ENCODE measurements around the gene NOL11.

The NOL11 gene

GRCh38 chr17:67785122-67785477, 67.4 kb downstream of the NOL11 start:
- Histone ChIP-seq H3K36me3 (ENCODE audit: control insufficient read depth, low read length) (no peaks in the 10 kb centered on the region), H3F3A (ENCODE audit: control insufficient read depth, insufficient read depth) (no peaks in the 10 kb centered on the region), H3K27ac (ENCODE audit: low read depth, low read length) (no peak overlapping the region), H4K20me1 (ENCODE audit: control insufficient read depth, insufficient read depth, low read depth, low read length) (no peaks in the 10 kb centered on the region), H3K4me3 (ENCODE audit: low read length) (no peak overlapping the region), H3K9me3 (ENCODE audit: control insufficient read depth, insufficient read depth, low read length) (no peaks in the 10 kb centered on the region), H3K9me2 (replicated peaks; ENCODE audit: control insufficient read depth, low read length) (no peaks in the 10 kb centered on the region), H3K79me2 (ENCODE audit: control insufficient read depth, low read length) (no peaks in the 10 kb centered on the region), H3K27me3 (ENCODE audit: control insufficient read depth, low read length) (peaks cover 9% of the 10 kb centered on the region; the same call in 1 of the 2 replicates), H3K4me1 (ENCODE audit: control insufficient read depth, low read length) (no peaks in the 10 kb centered on the region), H3K4me2 (ENCODE audit: low read length) (no peak overlapping the region)
- TF ChIP-seq CTCF (IDR thresholded peaks at IDR 0.05; ENCODE audit: low read depth, low read length, poor library complexity, severe bottlenecking) (no peak), EZH2phosphoT487 (IDR thresholded peaks at IDR 0.05; ENCODE audit: borderline replicate concordance, low read length) (no peak)

GRCh38 chr17:67785504-67785903, 67.8 kb downstream of the NOL11 start:
- no peak overlapping the region for H3K4me3 ChIP-seq (ENCODE audit: low read length)
- H3K4me1 ChIP-seq (ENCODE audit: control insufficient read depth, low read length) = no peaks in the 10 kb centered on the region
- no peaks in the 10 kb centered on the region for H3K36me3 ChIP-seq (ENCODE audit: control insufficient read depth, low read length)
- no peaks in the 10 kb centered on the region for H3K79me2 ChIP-seq (ENCODE audit: control insufficient read depth, low read length)
- no peaks in the 10 kb centered on the region for H3K9me3 ChIP-seq (ENCODE audit: control insufficient read depth, insufficient read depth, low read length)
- no peaks in the 10 kb centered on the region for H3F3A ChIP-seq (ENCODE audit: control insufficient read depth, insufficient read depth)
- H3K4me2 ChIP-seq (ENCODE audit: low read length) = no peak overlapping the region
- H3K9me2 ChIP-seq (replicated peaks; ENCODE audit: control insufficient read depth, low read length) = no peaks in the 10 kb centered on the region
- no peak overlapping the region for H3K27ac ChIP-seq (ENCODE audit: low read depth, low read length)
- TF ChIP-seq CTCF (IDR thresholded peaks at IDR 0.05; ENCODE audit: low read depth, low read length, poor library complexity, severe bottlenecking) (no peak), EZH2phosphoT487 (IDR thresholded peaks at IDR 0.05; ENCODE audit: borderline replicate concordance, low read length) (no peak)
- peaks cover 9% of the 10 kb centered on the region; the same call in 1 of the 2 replicates for H3K27me3 ChIP-seq (ENCODE audit: control insufficient read depth, low read length)
- H4K20me1 ChIP-seq (ENCODE audit: control insufficient read depth, insufficient read depth, low read depth, low read length) = no peaks in the 10 kb centered on the region

All from DOHH2 (cell line).